NCI-H1105 treated with DMSO at 0.1 percent for 48 hours (cell line): ENCODE data around the gene TNNT2.

Experiments used
- DNase-seq: peaks from one replicate; lab custom pipeline; 2025; lab: John Stamatoyannopoulos, UW

The TNNT2 gene

DNA sequence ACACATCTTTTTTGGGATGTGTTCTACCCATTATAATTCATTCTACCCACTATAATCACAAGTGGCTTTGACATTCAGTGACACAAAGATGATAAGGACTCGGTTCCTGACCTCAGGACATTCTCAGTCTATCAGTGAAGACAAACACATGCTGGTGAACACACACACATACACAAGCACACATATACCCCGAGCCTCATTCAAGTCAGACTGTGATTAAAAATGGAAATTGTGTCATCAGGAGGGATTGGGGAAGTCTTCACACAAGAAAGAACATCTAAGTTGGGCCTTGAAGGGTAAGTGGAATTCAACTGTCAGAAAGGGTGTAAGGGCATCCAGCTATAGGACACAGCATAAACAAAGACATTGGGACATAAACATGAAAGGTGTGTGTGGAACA is 24.2 kb upstream of the TNNT2 start:
- DNase-seq, result no peak

DNA sequence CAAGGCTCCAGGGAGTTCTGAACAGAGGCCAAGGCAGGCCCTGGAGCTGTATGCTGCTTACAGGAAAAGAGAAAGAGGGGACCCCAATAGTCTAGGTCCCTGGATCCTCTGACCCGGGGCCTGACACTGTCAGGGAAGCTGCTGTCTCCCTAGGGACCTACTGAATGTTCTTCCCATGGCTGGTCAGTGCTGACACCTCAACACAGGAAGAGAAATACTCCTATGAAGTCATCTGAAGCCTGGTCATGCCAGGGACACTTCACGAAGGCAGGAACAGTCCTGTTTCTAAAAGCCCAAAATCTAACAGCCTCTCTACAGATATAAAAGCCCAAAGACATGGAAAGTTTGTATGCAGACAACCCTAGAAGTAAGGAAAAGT is 23.4 kb upstream of the TNNT2 start:
- no peak for DNase-seq

DNA sequence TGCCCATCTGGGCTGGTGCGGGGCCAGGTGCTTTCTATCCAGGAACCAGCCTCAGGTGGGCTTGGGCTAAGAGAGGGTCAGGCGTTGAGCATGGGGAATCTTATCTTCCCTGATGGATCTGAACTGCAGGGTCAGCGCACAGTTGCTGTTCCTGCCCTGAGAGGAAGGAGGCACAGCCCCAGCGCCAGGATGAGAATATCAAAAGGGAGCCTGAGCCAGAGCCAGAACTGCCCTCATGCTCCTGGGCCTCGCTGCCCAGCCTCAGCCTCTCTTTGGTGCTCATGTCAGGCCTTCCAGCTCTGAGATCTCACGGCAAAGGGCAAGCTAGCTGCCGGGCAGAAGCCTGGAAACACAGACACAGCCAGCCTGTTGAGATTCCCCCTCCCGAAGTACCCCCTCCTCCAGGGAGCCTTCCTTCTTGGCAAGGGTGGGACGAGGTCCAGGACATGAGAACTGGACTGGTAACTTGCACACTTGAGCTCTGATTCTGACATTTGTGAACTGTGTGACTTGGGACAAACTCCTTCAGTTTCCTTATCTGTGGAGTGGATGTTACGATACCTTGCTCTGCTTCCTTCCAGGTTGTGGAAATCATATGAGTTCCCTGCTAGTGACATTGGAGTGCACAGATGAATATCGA is 22.9 kb upstream of the TNNT2 start:
- DNase-seq, result no peak

GRCh38 chr1:201399352-201400126 is 22.1 kb upstream of the TNNT2 start:
- peak; percentile 42 for DNase-seq

DNA sequence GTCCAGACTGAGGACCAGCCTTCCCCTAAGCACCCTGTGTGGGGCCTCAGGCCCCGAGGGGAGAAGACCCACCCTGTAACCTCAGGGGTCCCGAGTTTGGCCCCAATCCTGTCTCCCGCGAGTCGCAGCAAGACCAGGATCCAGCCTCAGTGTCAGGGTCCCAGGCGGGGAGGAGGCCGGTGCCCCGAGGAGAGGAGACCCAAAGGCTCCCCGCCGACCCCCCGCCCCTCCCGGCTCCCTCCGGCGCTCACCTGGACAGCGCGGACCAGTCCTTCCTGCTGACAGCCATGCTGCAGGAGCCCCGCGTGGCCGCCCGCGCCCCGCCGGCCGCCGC is 21.5 kb upstream of the TNNT2 start, which contains the start of gene LAD1:
TSS of gene LAD1 (minus strand) at position 307 of the 334 bp plus-strand sequence. CDS start at position 289, 18 bp downstream.
- DNase-seq, result no peak

DNA sequence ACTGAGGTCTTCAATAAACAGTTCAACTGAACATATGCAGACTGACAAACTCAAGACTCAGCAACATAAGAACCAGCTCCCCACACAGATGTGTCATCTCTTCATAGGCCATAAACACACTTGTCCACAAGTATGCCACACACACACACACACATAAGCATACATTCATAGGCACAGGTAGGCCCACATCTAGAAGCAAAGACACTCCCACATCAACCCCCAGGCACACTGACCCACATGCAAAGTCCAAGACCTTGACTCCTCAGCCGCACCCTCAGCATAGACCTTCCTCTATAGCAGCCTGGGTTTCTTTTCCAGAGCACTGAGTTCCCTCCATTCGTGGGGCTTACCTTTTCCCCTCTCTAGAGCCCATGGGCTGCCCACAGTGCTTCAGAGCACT is 20.2 kb upstream of the TNNT2 start:
- DNase-seq, result no peak

GRCh38 chr1:201396861-201397464 is 19.5 kb upstream of the TNNT2 start:
- DNase-seq, result no peak

GRCh38 chr1:201395936-201396335 is 18.5 kb upstream of the TNNT2 start:
- no peak for DNase-seq

DNA sequence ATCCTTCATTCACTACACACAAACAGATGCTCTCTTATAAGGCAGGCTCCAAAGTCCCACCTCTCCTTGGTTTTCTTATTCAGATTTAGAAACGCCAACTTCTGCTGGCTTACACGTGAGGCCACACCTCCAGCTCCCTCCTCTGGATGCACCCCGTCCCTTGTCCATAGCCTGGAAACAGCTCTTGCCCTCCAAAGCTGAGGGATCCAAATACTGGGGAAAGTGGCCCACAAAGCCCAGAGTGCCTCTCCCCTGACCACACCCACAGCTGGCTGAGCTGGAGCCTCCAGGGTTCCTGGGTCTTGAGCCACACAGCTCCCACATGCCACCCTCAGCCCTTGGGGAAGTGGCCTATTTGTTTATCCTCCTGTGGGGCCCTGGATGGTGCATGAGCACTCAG is 17.1 kb upstream of the TNNT2 start:
- no peak for DNase-seq

DNA sequence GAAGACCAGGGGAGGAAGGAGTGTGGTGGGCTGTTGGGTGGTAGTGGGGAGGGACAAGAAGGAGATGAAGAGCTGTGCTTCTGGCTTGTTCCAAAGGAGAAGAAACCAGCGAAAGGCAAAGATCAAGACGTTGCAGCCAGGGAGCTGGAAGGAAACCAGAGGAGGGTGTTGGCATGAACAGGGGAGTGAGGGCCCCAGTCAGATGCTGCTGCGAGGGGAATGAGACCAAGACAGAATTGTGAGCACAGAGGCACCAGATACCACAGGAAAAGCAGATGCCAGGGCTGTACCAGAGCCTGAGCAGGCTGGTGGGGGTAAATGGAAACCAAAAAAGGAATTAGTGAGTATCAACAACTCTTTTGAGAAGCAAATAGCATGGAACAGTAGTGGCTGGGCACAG is 15.6 kb upstream of the TNNT2 start:
- no peak for DNase-seq

- no peak for DNase-seq
These were observed 14.4 kb upstream of the TNNT2 start for GRCh38 chr1:201391651-201392511.

GRCh38 chr1:201391225-201391624 is 13.7 kb upstream of the TNNT2 start:
- no peak for DNase-seq

- DNase-seq, result no peak
These were observed 11.6 kb upstream of the TNNT2 start for GRCh38 chr1:201389051-201389450.

- no peak for DNase-seq
These were observed 8.7 kb upstream of the TNNT2 start for GRCh38 chr1:201386208-201386607.

DNA sequence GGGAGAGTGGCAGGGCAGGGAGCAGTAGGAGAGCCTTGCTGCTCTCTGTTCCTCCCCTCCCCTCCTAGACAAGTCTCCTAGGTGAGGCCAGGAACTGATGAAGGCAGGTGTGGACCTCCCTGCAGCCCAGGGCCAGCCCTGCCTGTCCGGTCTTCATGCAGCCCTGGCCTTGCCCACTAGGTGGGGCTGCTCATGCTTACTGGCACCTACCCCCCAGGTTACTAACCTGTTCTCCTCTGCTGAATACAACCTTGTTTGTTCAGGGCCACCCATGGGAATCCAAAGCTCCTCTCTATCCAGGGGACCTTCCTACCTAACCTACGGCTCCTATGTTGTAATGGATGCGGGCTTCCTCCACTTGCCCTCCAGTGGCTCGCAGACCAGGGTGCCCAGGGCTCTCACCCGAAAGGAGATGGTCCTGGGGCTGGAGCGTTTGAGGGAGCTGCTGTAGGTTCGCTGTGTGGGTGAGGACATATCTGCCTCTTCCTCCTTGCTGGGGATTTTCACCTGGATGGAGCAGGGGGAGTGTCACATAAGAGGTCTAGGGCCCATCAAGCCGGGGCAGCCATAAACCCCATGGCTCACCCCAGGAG is 7.9 kb upstream of the TNNT2 start:
- peak; percentile 44 for DNase-seq

DNA sequence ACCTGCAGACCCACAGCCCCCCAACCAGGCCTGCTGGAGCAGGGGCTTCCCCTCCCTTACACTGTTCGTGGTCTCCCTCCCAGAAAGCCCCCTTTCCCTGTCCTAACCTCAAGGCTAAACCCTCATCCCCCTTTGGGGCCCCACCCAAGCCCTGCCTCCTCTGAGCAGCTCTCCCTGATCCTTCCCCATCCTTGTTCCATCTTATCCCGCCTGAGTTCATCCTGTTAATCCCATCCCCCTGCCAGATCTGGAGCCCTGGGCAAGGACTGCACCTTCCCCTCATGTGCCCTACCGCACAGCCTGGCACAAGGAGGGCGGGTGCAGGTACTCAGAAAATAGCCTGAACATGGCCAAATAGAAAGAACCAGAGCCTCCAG is 6.9 kb upstream of the TNNT2 start:
- no peak for DNase-seq

- peak; percentile 26 for DNase-seq
These were observed 6.3 kb upstream of the TNNT2 start for GRCh38 chr1:201383647-201384405.

- DNase-seq, result peak; percentile 82
These were observed 3.6 kb upstream of the TNNT2 start for GRCh38 chr1:201381130-201381529.

DNA sequence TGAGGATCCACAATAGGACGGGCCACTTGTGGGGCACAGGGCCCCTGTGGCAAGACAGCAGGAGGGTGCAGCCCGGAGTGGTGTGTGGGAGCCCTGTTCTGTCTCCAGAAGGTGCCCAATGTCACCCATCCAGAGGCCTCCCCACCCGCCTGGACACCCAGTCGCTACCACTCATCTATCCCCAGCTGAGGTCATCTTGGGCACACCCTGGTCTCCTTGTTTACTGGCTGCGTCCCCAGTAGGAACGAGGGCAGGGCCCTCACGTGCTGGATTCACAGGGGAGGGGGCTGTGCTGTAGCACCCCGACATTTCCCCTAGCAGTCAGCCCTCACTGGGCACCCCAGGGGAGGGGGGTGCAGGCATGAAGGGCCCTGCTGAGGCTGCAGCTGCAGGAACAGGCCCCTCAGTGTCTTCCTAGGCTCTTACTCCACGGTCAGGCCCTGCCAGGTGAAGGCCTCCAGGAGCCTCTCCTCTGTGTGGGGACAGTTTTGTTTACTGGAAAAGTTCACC is 2.3 kb upstream of the TNNT2 start:
- no peak for DNase-seq

DNA sequence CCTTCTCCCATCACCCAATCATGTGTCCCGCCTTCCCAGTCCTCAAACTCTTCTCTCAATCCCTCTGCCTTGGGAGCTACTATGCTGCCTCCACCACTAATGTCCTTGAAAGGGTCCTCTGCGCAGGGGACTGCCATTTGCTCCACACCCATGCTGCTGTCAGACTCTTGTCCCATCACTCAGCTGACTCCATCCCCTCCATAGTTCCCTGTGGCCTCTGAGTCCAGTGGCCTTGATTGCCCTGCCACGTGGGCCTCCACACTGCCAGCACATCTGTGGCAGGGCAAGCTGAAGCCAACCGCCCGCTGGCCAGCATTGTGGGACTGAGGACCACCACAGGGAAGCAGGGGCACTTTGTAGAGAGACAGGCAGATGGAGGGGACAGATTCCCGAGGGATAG is 1.3 kb upstream of the TNNT2 start:
- no peak for DNase-seq
